GM21390 (cell line): ENCODE measurements around the gene LCE1F.

ENCODE experiments used
- ATAC-seq: cut with Tn5 transposase; IDR thresholded peaks from one replicate; pipeline ENCODE4 v1.9.1; 2021; ENCODE audit not compliant: unreplicated experiment

Gene LCE1F, protein sequence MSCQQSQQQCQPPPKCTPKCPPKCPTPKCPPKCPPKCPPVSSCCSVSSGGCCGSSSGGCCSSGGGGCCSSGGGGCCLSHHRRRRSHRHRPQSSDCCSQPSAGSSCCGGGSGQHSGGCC

GRCh38 chr1:152774875-152775274, at the start of gene LCE1F:
Gene LCE1F, plus strand, starts transcription at chr1:152775140. Its CDS starts 1,232 bp downstream, at chr1:152776372.
- ATAC-seq, result no peak

GRCh38 chr1:152725261-152725660, 49.7 kb upstream of the LCE1F start:
- no peak for ATAC-seq

GRCh38 chr1:152728986-152729385, 46.0 kb upstream of the LCE1F start:
- ATAC-seq, result no peak

DNA sequence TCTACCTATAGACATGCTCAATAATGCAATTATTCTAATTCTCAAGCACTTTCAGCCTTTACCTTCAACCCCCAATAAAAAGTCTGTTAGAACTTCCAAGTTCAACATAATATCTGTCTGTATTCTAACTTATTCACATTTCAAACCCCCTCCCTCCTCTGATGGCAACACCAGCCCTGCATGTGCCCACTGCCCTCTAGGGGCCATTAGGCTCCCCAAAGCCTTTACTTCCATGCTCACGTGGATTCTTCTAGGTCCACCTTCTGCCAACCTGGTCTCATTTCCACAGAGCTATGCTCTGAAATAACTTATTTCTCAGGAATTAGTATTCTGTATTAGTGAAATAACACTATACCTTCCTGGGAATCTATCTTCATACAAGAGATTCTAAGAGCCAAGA, 39.3 kb upstream of the LCE1F start:
- no peak for ATAC-seq

DNA sequence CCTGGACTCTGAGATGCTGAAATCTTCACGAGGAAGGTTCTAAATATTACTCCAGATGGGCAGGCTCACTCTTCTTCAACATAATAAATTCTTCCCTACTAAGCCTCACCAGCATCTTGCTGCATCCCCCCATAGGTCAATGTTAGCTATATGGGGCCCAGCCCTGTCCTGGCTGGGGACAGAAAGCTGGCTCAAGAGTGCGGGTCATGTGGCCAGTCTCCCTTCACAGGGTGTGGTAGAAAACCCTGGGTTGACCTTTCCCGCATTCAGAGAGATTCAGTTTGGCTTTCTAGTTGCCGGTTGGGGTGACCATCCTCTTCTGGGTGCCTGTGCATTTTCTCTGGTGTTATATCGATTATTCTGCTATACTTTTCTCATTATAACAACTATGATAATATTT, 36.9 kb upstream of the LCE1F start:
- ATAC-seq, result no peak

GRCh38 chr1:152739841-152740240, 35.1 kb upstream of the LCE1F start:
- ATAC-seq, result no peak

- no peak for ATAC-seq
Measured at GRCh38 chr1:152741656-152742055, 33.3 kb upstream of the LCE1F start.

GRCh38 chr1:152743371-152744145, 31.4 kb upstream of the LCE1F start:
- ATAC-seq, result no peak

DNA sequence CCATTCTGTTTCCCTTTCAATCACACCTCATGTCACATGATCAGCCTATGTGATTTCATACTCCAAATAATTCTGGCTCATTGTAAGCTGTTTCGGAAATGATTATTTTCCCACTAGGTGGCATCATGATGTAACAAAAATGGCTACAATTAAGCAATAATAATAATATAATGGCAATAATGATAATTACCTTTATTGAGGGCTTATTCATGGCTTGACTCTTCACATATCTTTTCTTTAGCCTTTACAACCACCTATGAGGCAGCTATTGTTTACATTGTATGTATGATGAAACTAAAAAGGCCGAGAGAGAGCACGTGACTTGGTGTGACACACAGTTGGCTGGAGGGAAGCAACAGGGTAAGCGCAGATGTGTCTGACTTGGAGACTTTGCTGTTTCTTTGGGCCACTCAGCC, 29.6 kb upstream of the LCE1F start:
- no peak for ATAC-seq

DNA sequence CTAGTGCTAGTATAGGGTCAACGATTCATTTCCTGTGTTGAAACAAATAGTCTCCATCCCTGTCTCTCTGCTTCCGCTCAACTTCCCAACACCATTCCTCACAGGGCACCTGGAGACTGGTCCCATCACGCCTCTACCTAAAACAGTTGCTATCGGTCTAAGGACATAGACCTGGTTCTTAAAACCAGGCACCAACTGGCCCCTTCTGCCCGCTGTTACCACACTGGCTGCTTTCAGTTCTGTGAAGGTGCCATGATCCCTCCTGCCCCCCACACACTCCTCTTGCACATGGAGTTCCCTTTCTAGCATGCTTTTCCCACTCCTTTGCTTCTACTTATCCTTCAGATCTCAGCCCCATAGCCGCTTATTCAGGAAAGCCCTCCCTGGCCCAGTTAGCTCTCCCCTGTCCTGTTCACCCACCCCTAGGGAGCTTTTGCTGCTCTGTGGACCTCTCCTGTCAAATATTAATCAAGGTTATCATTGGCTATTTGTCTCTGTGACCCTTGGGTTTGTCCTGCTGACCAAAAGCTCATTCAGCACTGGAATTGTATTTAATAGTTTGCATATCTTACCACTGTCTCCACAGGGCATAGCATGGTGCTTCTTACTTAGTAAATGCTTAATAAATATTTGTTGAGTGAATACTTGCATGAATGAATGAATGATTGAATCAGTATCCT, 29.0 kb upstream of the LCE1F start:
- ATAC-seq, result no peak

- no peak for ATAC-seq
Measured at GRCh38 chr1:152747831-152748230, 27.1 kb upstream of the LCE1F start.

GRCh38 chr1:152752225-152752624, 22.7 kb upstream of the LCE1F start:
- ATAC-seq, result no peak

DNA sequence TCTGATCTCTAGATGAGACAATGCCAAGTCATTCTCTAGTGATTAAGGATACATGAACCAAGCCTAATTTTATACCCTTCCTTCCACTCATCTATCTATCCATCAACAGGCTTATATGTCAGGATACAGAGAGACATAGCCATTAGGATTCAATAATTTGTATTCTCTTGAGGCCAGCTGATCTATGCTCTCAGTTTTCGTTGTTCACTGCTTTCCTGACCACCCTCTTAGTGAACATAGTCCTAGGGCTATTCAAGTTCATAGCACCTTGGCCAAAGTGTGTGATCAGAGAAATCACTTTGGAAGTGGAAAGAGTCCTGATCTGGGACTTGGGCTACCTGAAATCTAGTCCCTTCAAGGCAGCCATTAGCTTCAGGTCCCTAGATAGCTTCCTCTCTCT, 21.4 kb upstream of the LCE1F start:
- no peak for ATAC-seq

DNA sequence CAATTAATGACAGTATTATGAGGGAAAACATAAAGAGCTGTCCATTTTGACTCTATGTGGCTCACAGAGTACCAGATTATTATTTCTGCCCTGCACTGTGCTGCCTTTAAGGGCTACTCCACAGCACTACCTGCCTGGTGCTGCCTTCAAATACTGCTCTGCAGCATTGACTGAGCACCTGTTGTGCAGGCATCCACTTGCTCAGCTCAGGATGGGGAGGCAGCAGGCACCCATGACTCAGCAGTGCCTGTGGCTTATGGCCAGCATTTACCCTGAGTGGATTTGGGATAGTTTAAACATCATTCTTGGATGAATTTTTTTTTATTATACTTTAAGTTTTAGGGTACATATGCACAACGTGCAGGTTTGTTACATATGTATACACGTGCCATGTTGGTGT, 18.1 kb upstream of the LCE1F start:
- ATAC-seq, result no peak

DNA sequence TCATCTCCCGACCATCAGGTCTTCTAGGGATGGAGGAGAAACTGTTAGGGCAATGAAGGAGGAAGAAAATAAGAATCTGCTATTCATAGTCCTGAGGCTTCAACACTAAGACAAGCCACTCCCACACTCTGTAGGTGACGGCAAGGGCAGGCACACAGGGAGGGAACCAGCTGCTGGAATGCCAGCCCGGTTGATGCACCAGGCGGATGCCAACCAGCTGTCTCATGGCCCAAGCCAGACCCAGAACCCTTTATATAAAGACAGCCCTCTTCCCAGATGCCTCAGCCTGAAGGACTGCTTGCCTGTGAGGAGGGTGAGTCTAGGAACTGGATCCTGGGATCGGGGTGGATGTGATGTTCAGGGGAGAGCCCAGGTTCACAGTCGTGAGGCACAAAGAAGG, 17.2 kb upstream of the LCE1F start, which contains the start of gene KPRP:
KPRP (plus strand) TSS at position 279 of the 400 bp plus-strand sequence. CDS start 1,564 bp downstream, outside the sequence.
- no peak for ATAC-seq

GRCh38 chr1:152758636-152759035, 16.3 kb upstream of the LCE1F start:
- ATAC-seq, result no peak

DNA sequence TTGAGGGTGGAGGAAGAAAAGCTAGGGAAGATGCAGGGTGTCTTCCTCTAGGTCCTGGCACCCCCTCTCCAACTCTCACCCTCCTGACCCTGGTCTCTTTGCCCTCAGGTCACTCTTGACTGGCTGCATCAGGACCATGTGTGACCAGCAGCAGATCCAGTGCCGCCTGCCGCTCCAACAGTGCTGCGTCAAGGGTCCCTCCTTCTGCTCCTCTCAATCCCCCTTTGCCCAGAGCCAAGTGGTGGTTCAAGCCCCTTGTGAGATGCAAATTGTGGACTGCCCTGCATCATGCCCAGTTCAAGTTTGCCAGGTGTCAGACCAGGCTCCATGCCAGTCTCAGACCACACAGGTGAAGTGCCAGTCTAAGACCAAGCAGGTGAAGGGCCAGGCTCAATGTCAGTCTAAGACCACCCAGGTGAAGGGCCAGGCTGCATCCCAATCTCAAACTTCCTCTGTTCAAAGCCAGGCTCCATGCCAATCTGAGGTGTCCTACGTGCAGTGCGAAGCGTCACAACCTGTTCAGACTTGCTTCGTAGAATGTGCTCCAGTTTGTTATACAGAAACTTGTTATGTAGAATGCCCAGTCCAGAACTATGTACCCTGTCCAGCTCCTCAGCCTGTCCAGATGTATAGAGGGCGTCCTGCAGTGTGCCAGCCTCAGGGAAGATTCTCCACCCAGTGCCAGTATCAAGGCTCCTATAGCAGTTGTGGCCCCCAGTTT, 15.3 kb upstream of the LCE1F start:
- no peak for ATAC-seq

- ATAC-seq, result no peak
Measured at GRCh38 chr1:152760551-152761190, 14.3 kb upstream of the LCE1F start.

- ATAC-seq, result no peak
Measured at GRCh38 chr1:152761609-152762213, 13.2 kb upstream of the LCE1F start.

GRCh38 chr1:152768847-152769533, 6.0 kb upstream of the LCE1F start:
- no peak for ATAC-seq
